Endodermal cell (in vitro differentiated cells): ENCODE results near the gene MMP7. TPM values are rescaled to one million over a fixed set of nuclear protein-coding genes. Genes with fewer than 3 reads are reported as not detected.

Experiments
- DNase-seq: peaks from one replicate; pipeline ENCODE4 v3.0.0-alpha.2; 2017
- H3K27ac ChIP-seq: 2 replicates; pipeline ENCODE4 v1.5.1; 2013; ENCODE audit warnings: mild to moderate bottlenecking, low read depth, low read length, moderate library complexity
- H3K27me3 ChIP-seq: 2 replicates; pipeline ENCODE4 v1.6.1; 2013; ENCODE audit warnings: mild to moderate bottlenecking, low read length, moderate library complexity; ENCODE audit not compliant: insufficient read depth, control insufficient read depth, poor library complexity, severe bottlenecking
- H3K36me3 ChIP-seq: 2 replicates; pipeline ENCODE4 v1.7.0; 2013; ENCODE audit warnings: mild to moderate bottlenecking, low read length, moderate library complexity; ENCODE audit not compliant: control insufficient read depth, insufficient read depth
- H3K4me1 ChIP-seq: one replicate; pipeline ENCODE4 v1.7.0; 2013; ENCODE audit warnings: low read length; ENCODE audit not compliant: control insufficient read depth, insufficient read depth
- H3K4me3 ChIP-seq: 2 replicates; pipeline ENCODE4 v1.5.1; 2013; ENCODE audit warnings: mild to moderate bottlenecking, low read length, moderate library complexity
- H3K9ac ChIP-seq: 2 replicates; pipeline ENCODE4 v1.6.1; 2013; ENCODE audit warnings: mild to moderate bottlenecking, low read length, moderate library complexity; ENCODE audit not compliant: poor library complexity, severe bottlenecking; ENCODE audit errors: extremely low read depth
- H3K9me3 ChIP-seq: 2 replicates; pipeline ENCODE4 v1.6.1; 2013; ENCODE audit warnings: mild to moderate bottlenecking, low read length, moderate library complexity; ENCODE audit not compliant: control insufficient read depth
- H3K27ac Mint-ChIP-seq: 2 replicates; pipeline ENCODE4 v1.8.0; 2020; ENCODE audit warnings: mixed read lengths
- H3K27me3 Mint-ChIP-seq: 2 replicates; pipeline ENCODE4 v1.8.0; 2021; ENCODE audit warnings: mild to moderate bottlenecking, mixed read lengths; ENCODE audit not compliant: insufficient read depth
- H3K36me3 Mint-ChIP-seq: 2 replicates; pipeline ENCODE4 v1.8.0; 2020; ENCODE audit warnings: low read depth, mixed read lengths
- H3K4me1 Mint-ChIP-seq: 2 replicates; pipeline ENCODE4 v1.8.0; 2020; ENCODE audit warnings: mixed read lengths
- H3K4me3 Mint-ChIP-seq: 2 replicates; pipeline ENCODE4 v1.8.0; 2020; ENCODE audit warnings: mild to moderate bottlenecking, moderate library complexity, mixed read lengths
- H3K9me3 Mint-ChIP-seq: 2 replicates; pipeline ENCODE4 v1.8.0; 2020; ENCODE audit warnings: mild to moderate bottlenecking, mixed read lengths
- CTCF ChIP-seq: fragments of 200-600 bp; sonication (generic); conservative IDR thresholded peaks from 2 replicates; pipeline ENCODE4 v1.5.0; 2021; ENCODE audit warnings: antibody characterized with exemption, mild to moderate bottlenecking
- WGBS, 2 experiments: methylation state at CpG; one replicate each; pipeline versions ENCODE4 v1.1.5 to v1.1.7; 2013; ENCODE audit warnings: missing lambda C conversion rate in 2 of 2, mixed read lengths in 1 of 2; ENCODE audit not compliant: insufficient coverage in 1 of 2, insufficient read length in 1 of 2; 5-methylcytosine and 5-hydroxymethylcytosine counted together
- total RNA-seq, 2 donors: library from RNA; stranded (reverse); fragmentation: NEBNext Ultra II Directional in 1 of 2; extraction: Animal tissue kit (Norgen Biotek cat#: 25700) in 1 of 2; gene quantifications; 2 replicates in 1 of 2; 3 replicates in 1 of 2; pipeline ENCODE4 v1.2.1, GENCODE V29; 2021

MMP7 gene
- total RNA-seq, 2 donors from 2014 or later = not detected

GRCh38 chr11:102495161-102496042 is 35.1 kb downstream of the MMP7 start:
- H3K9ac ChIP-seq = no peak overlapping the region
- H3K4me3 ChIP-seq = no peak overlapping the region
- no peak overlapping the region for H3K27ac ChIP-seq
- Mint-ChIP-seq H3K27me3 (no peaks in the 10 kb centered on the region), H3K4me3 (no peak overlapping the region), H3K36me3 (no peaks in the 10 kb centered on the region), H3K4me1 (peaks cover 6% of the 10 kb centered on the region), H3K9me3 (no peaks in the 10 kb centered on the region), H3K27ac (no peak overlapping the region)
- peaks cover 4% of the 10 kb centered on the region for H3K4me1 ChIP-seq
- no peaks in the 10 kb centered on the region for H3K36me3 ChIP-seq
- WGBS, 2 experiments = 50 to 52% methylated on average over 9 to 12 of the region's 12 CpGs
- H3K9me3 ChIP-seq = no peaks in the 10 kb centered on the region
- no peaks in the 10 kb centered on the region for H3K27me3 ChIP-seq
- TF ChIP-seq CTCF = peak; percentile 88
- DNase-seq = peak; percentile 79

- 95 to 100% methylated on average over 3 to 6 of the region's 6 CpGs for WGBS, 2 experiments
- no peaks in the 10 kb centered on the region for H3K36me3 Mint-ChIP-seq
Observed at GRCh38 chr11:102494216-102494615, 36.3 kb downstream of the MMP7 start.

GRCh38 chr11:102493524-102493923 is 37.0 kb downstream of the MMP7 start:
- H3K27ac Mint-ChIP-seq = no peak overlapping the region
- no peak for TF ChIP-seq CTCF
- Histone ChIP-seq H3K9ac (no peak overlapping the region), H3K36me3 (no peaks in the 10 kb centered on the region), H3K27me3 (no peaks in the 10 kb centered on the region), H3K27ac (no peak overlapping the region), H3K4me1 (peaks cover 4% of the 10 kb centered on the region), H3K4me3 (no peak overlapping the region), H3K9me3 (no peaks in the 10 kb centered on the region)
- WGBS, 2 experiments = 67 to 89% methylated on average over 2 to 5 of the region's 5 CpGs
- DNase-seq = no peak
- no peaks in the 10 kb centered on the region for H3K36me3 Mint-ChIP-seq
- H3K4me1 Mint-ChIP-seq = peaks cover 6% of the 10 kb centered on the region
- no peaks in the 10 kb centered on the region for H3K9me3 Mint-ChIP-seq
- H3K27me3 Mint-ChIP-seq = no peaks in the 10 kb centered on the region
- no peak overlapping the region for H3K4me3 Mint-ChIP-seq

More at GRCh38 chr11:102494216-102494615, 36.3 kb downstream of the MMP7 start:
- no peak overlapping the region for H3K9ac ChIP-seq
- no peak overlapping the region for H3K4me3 ChIP-seq
- no peak overlapping the region for H3K27ac ChIP-seq
- no peak for TF ChIP-seq CTCF
- H3K4me1 Mint-ChIP-seq = peaks cover 6% of the 10 kb centered on the region
- no peaks in the 10 kb centered on the region for H3K36me3 ChIP-seq
- H3K4me3 Mint-ChIP-seq = no peak overlapping the region
- no peak overlapping the region for H3K27ac Mint-ChIP-seq
- no peaks in the 10 kb centered on the region for H3K9me3 Mint-ChIP-seq
- no peaks in the 10 kb centered on the region for H3K27me3 Mint-ChIP-seq
- no peak for DNase-seq
- H3K27me3 ChIP-seq = no peaks in the 10 kb centered on the region
- H3K9me3 ChIP-seq = no peaks in the 10 kb centered on the region
- peaks cover 4% of the 10 kb centered on the region for H3K4me1 ChIP-seq
